WI38 (cell line): ENCODE measurements around the gene SYN1.
A peak's percentile ranks its signal among the peaks of the same experiment; 100 is the strongest.

Experiments
- H3K4me3 ChIP-seq: 2 replicates; pipeline ENCODE4 v1.5.1; 2011; ENCODE audit warnings: low read depth, mild to moderate bottlenecking, control low read depth, low read length
- CTCF ChIP-seq: IDR thresholded peaks from 2 replicates; pipeline ENCODE4 v1.5.1; 2012; ENCODE audit warnings: low read depth, mild to moderate bottlenecking, control low read depth, low read length

The SYN1 gene

GRCh38 chrX:47586043-47586787, 33.4 kb downstream of the SYN1 start:
- TF ChIP-seq CTCF = no peak
- H3K4me3 ChIP-seq = no peak overlapping the region

GRCh38 chrX:47585273-47585672, 34.4 kb downstream of the SYN1 start:
- H3K4me3 ChIP-seq = no peak overlapping the region
- no peak for TF ChIP-seq CTCF

- peak overlapping the region; percentile 75 for H3K4me3 ChIP-seq
- no peak for TF ChIP-seq CTCF
Observed at GRCh38 chrX:47584714-47585113, 34.9 kb downstream of the SYN1 start.

- peak overlapping the region; percentile 75 for H3K4me3 ChIP-seq
- no peak for TF ChIP-seq CTCF
Observed at GRCh38 chrX:47583240-47583861, 36.3 kb downstream of the SYN1 start.

- peak within 1 kb of the TSS; percentile 75 for H3K4me3 ChIP-seq
- no peak for TF ChIP-seq CTCF
Observed at GRCh38 chrX:47581731-47582647, 37.7 kb downstream of the SYN1 start, which contains the start of gene TIMP1. TSS of gene TIMP1 (plus strand) at chrX:47582436. CDS start at chrX:47583416, 980 bp downstream.

GRCh38 chrX:47579537-47579936, 40.1 kb downstream of the SYN1 start:
- no peak overlapping the region for H3K4me3 ChIP-seq
- no peak for TF ChIP-seq CTCF
